ENCODE data around the gene CCSER1. TPM values are rescaled to one million over a fixed set of nuclear protein-coding genes. Genes with fewer than 3 reads are reported as not detected.

Gene CCSER1
- total and polyA plus RNA-seq, 4 donors = 0.61 to 23.0 (median 3.8) TPM

- no peak overlapping the region for H3K4me3 ChIP-seq
- ATAC-seq (ENCODE audit: insufficient read depth, low FRiP score) = no peak
- WGBS, 2 donors = 39 to 57% methylated on average over 1 of the region's 1 CpG
- H3K9ac ChIP-seq (ENCODE audit: insufficient read depth in 1 of 2, low read length in 2 of 2) = no peak overlapping the region
- H3K27ac ChIP-seq (ENCODE audit: low read depth in 1 of 2, low read length in 1 of 2) = no peak overlapping the region
- TF ChIP-seq CTCF (IDR thresholded peaks at IDR 0.05; ENCODE audit: control extremely low read depth, extremely low read depth) = no peak
- H3K27me3 ChIP-seq (ENCODE audit: control insufficient read depth in 3 of 3, insufficient read depth in 3 of 3, low read length in 2 of 3) = no peaks in the 10 kb centered on the region
- no peaks in the 10 kb centered on the region for H3K9me3 ChIP-seq (ENCODE audit: control insufficient read depth in 4 of 4, insufficient read depth in 3 of 4, low read length in 3 of 4)
- peaks cover 0 to 4% (median 0%) of the 10 kb centered on the region in 5 donors for H3K4me1 ChIP-seq (ENCODE audit: control insufficient read depth in 5 of 5, insufficient read depth in 5 of 5, low read length in 5 of 5)
- H3K36me3 ChIP-seq (ENCODE audit: control insufficient read depth in 4 of 4, insufficient read depth in 4 of 4, low read length in 4 of 4) = no peaks in the 10 kb centered on the region
- DNase-seq = no peak
Measured at GRCh38 chr4:90841676-90842075, 714.5 kb downstream of the CCSER1 start.

GRCh38 chr4:90842960-90843359, 715.8 kb downstream of the CCSER1 start:
- no peak for TF ChIP-seq CTCF (IDR thresholded peaks at IDR 0.05; ENCODE audit: control extremely low read depth, extremely low read depth)
- 62 to 76% methylated on average over 2 of the region's 2 CpGs for WGBS, 2 donors
- Histone ChIP-seq H3K9ac (ENCODE audit: insufficient read depth in 1 of 2, low read length in 2 of 2) (no peak overlapping the region), H3K4me3 (no peak overlapping the region), H3K36me3 (ENCODE audit: control insufficient read depth in 4 of 4, insufficient read depth in 4 of 4, low read length in 4 of 4) (no peaks in the 10 kb centered on the region), H3K27ac (ENCODE audit: low read depth in 1 of 2, low read length in 1 of 2) (no peak overlapping the region), H3K9me3 (ENCODE audit: control insufficient read depth in 4 of 4, insufficient read depth in 3 of 4, low read length in 3 of 4) (no peaks in the 10 kb centered on the region), H3K4me1 (ENCODE audit: control insufficient read depth in 5 of 5, insufficient read depth in 5 of 5, low read length in 5 of 5) (peaks cover 0 to 4% (median 0%) of the 10 kb centered on the region in 5 donors), H3K27me3 (ENCODE audit: control insufficient read depth in 3 of 3, insufficient read depth in 3 of 3, low read length in 2 of 3) (no peaks in the 10 kb centered on the region)
- ATAC-seq (ENCODE audit: insufficient read depth, low FRiP score) = peak; percentile 62
- peak in 1 of 3 donors; percentile 49 for DNase-seq

GRCh38 chr4:90844241-90844640, 717.0 kb downstream of the CCSER1 start:
- ATAC-seq (ENCODE audit: insufficient read depth, low FRiP score) = no peak
- no peak overlapping the region for H3K9ac ChIP-seq (ENCODE audit: insufficient read depth in 1 of 2, low read length in 2 of 2)
- H3K4me1 ChIP-seq (ENCODE audit: control insufficient read depth in 5 of 5, insufficient read depth in 5 of 5, low read length in 5 of 5) = peaks cover 0 to 4% (median 0%) of the 10 kb centered on the region in 5 donors
- no peak for TF ChIP-seq CTCF (IDR thresholded peaks at IDR 0.05; ENCODE audit: control extremely low read depth, extremely low read depth)
- H3K27me3 ChIP-seq (ENCODE audit: control insufficient read depth in 3 of 3, insufficient read depth in 3 of 3, low read length in 2 of 3) = no peaks in the 10 kb centered on the region
- H3K4me3 ChIP-seq = no peak overlapping the region
- no peak overlapping the region for H3K27ac ChIP-seq (ENCODE audit: low read depth in 1 of 2, low read length in 1 of 2)
- no peak for DNase-seq
- no peaks in the 10 kb centered on the region for H3K9me3 ChIP-seq (ENCODE audit: control insufficient read depth in 4 of 4, insufficient read depth in 3 of 4, low read length in 3 of 4)
- H3K36me3 ChIP-seq (ENCODE audit: control insufficient read depth in 4 of 4, insufficient read depth in 4 of 4, low read length in 4 of 4) = no peaks in the 10 kb centered on the region

- DNase-seq (no peak), ATAC-seq (ENCODE audit: insufficient read depth, low FRiP score) (no peak)
- Histone ChIP-seq H3K9ac (ENCODE audit: insufficient read depth in 1 of 2, low read length in 2 of 2) (no peak overlapping the region), H3K27me3 (ENCODE audit: control insufficient read depth in 3 of 3, insufficient read depth in 3 of 3, low read length in 2 of 3) (no peaks in the 10 kb centered on the region), H3K4me1 (ENCODE audit: control insufficient read depth in 5 of 5, insufficient read depth in 5 of 5, low read length in 5 of 5) (peaks cover 0 to 4% (median 0%) of the 10 kb centered on the region in 5 donors), H3K27ac (ENCODE audit: low read depth in 1 of 2, low read length in 1 of 2) (no peak overlapping the region), H3K4me3 (no peak overlapping the region), H3K36me3 (ENCODE audit: control insufficient read depth in 4 of 4, insufficient read depth in 4 of 4, low read length in 4 of 4) (no peaks in the 10 kb centered on the region), H3K9me3 (ENCODE audit: control insufficient read depth in 4 of 4, insufficient read depth in 3 of 4, low read length in 3 of 4) (no peaks in the 10 kb centered on the region)
- TF ChIP-seq CTCF (IDR thresholded peaks at IDR 0.05; ENCODE audit: control extremely low read depth, extremely low read depth) = no peak
Measured at GRCh38 chr4:90845777-90846176, 718.6 kb downstream of the CCSER1 start.
